Upper lobe of right lung (tissue), 1 donor: ENCODE data around the gene DGKK. TPM values are rescaled to one million over a fixed set of nuclear protein-coding genes. Genes with fewer than 3 reads are reported as not detected.

Experiments used
- ATAC-seq: fragments of 200-7000 bp; cut with Tn5 transposase; one replicate; pipeline ENCODE4 v1.9.1; 2020; ENCODE audit warnings: mild to moderate bottlenecking, moderate library complexity
- DNase-seq: peaks from one replicate; pipeline ENCODE4 v3.0.0-alpha.2; 2020
- H3K27ac ChIP-seq: fragments of 200-600 bp; one replicate; pipeline ENCODE4 v1.8.0; 2022
- H3K27me3 ChIP-seq: fragments of 200-600 bp; one replicate; pipeline ENCODE4 v1.8.0; 2022; ENCODE audit warnings: mild to moderate bottlenecking
- H3K36me3 ChIP-seq: fragments of 200-600 bp; one replicate; pipeline ENCODE4 v1.8.0; 2022
- H3K4me1 ChIP-seq: fragments of 200-600 bp; one replicate; pipeline ENCODE4 v1.8.0; 2022
- H3K4me3 ChIP-seq: fragments of 200-600 bp; one replicate; pipeline ENCODE4 v1.8.0; 2022; ENCODE audit warnings: mild to moderate bottlenecking
- H3K9me3 ChIP-seq: fragments of 200-600 bp; one replicate; pipeline ENCODE4 v1.8.0; 2022
- intact Hi-C: fragments of 100-400 bp; cut with DNase I; formaldehyde crosslinking; loops from one replicate; pipeline ENCODE4 v1.11.0; 2022
- total RNA-seq: library from RNA; stranded (reverse); fragmentation: NEBNext Ultra II Directional; extraction: Animal tissue kit (Norgen Biotek cat#: 25700); gene quantifications from one replicate; pipeline ENCODE4 v1.2.1, GENCODE V29; 2021
- TF ChIP-seq, protein P1 (sequence below): fragments of 200-600 bp; IDR thresholded peaks from one replicate; pipeline ENCODE4 v1.8.0; 2022; ENCODE audit warnings: antibody characterized with exemption
- donor health status: DM: no; HTN: yes; CAD: no; lungs with severe emphysema.

DGKK gene
- total RNA-seq, 1 donor from 2014 or later: 0.09 TPM

DNA sequence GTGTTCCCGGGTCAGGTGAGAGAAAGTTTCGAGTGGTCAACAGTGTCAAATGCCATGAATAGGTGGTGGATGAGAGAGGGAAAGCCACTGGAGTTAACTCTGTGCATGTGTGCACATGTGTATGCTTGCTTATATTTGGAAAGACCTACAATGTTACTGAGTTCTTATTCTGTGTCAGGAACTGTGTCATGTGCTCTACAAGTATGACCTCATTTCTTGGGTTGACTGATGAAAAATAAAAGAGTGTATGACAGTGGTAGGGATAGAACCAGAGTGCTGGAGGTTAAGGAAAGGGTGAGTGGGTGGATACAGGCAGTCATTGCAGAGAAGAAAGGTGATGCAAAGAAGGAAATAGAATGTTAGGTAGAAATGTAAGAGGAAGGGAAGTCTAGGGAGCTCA, 22.1 kb upstream of the DGKK start:
- TF ChIP-seq, protein P1, sequence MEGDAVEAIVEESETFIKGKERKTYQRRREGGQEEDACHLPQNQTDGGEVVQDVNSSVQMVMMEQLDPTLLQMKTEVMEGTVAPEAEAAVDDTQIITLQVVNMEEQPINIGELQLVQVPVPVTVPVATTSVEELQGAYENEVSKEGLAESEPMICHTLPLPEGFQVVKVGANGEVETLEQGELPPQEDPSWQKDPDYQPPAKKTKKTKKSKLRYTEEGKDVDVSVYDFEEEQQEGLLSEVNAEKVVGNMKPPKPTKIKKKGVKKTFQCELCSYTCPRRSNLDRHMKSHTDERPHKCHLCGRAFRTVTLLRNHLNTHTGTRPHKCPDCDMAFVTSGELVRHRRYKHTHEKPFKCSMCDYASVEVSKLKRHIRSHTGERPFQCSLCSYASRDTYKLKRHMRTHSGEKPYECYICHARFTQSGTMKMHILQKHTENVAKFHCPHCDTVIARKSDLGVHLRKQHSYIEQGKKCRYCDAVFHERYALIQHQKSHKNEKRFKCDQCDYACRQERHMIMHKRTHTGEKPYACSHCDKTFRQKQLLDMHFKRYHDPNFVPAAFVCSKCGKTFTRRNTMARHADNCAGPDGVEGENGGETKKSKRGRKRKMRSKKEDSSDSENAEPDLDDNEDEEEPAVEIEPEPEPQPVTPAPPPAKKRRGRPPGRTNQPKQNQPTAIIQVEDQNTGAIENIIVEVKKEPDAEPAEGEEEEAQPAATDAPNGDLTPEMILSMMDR: no peak

DNA sequence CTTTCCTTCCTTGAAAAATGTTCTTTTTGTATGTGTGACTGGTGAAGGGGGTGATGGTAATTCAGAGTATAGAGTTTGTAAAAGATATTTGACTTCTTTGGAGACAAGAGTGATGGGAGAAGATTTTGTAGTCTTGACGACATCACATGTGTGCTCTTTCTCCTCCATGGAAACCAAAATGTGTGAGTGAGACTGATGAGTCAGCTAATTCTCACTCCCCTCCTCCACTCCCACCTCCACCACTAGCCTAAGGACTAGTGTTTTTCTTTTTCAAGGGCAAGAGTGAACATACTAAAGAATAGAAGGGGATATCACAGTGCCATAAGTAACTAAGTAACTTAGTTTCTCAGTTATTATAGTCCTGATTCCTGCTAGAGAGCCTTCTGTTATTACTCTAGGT, 14.0 kb upstream of the DGKK start:
- no peak overlapping the region for H3K4me3 ChIP-seq
- no peaks in the 10 kb centered on the region for H3K36me3 ChIP-seq
- DNase-seq (no peak), ATAC-seq (no peak)
- H3K27me3 ChIP-seq: no peaks in the 10 kb centered on the region
- TF ChIP-seq, protein P1: no peak
- H3K9me3 ChIP-seq: no peaks in the 10 kb centered on the region
- H3K4me1 ChIP-seq: no peaks in the 10 kb centered on the region
- no peak overlapping the region for H3K27ac ChIP-seq
- intact Hi-C loops: no loop called here

More for the DNA sequence above, 22.1 kb upstream of the DGKK start:
- intact Hi-C loops: no loop called here
- Histone ChIP-seq H3K27ac (no peak overlapping the region), H3K4me3 (no peak overlapping the region), H3K27me3 (no peaks in the 10 kb centered on the region), H3K9me3 (no peaks in the 10 kb centered on the region), H3K36me3 (no peaks in the 10 kb centered on the region), H3K4me1 (no peaks in the 10 kb centered on the region)
- ATAC-seq: no peak
- no peak for DNase-seq

DNA sequence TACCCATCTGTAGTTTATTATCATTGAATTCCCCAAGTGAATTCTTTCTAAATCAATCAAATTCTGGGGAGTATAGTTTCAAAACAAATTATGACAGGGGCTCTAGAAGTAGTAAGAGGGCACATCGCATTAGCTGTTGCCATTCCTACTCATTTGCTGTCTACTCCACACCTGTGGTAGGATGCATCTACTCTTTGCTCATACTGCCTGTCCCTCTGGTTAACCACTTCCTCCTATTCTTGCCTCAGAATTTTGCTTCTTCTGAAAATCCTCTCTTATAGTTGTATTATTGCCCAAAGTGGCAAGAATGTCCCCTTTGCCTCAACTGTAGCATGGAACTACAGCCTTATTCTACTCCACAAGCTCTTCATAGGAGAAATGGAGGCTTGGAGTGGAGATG, 12.7 kb upstream of the DGKK start:
- Histone ChIP-seq H3K4me3 (no peak overlapping the region), H3K9me3 (no peaks in the 10 kb centered on the region), H3K27me3 (no peaks in the 10 kb centered on the region), H3K36me3 (no peaks in the 10 kb centered on the region), H3K4me1 (no peaks in the 10 kb centered on the region), H3K27ac (no peak overlapping the region)
- DNase-seq: no peak
- intact Hi-C loops: no loop called here
- ATAC-seq: no peak
- TF ChIP-seq, protein P1: no peak

DNA sequence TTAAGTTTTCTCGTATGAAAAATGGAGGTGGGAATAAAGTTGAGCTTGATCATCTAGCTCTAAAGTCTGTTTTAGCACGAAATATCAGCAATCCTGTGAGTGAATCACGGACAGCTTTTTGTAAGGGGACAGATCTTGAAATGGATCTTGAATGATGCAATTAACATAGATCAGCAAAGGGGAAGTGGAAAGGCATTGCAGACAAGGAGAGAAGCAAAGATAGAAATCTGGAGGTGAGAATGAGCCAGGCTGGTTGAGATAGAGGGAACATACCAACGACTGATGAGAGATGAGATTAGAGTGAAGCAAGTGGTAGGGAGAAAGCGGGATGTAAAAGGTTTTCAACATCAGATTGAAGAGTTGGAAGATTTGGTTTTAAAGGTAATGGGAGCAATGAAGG, 4.6 kb upstream of the DGKK start:
- Histone ChIP-seq H3K9me3 (no peaks in the 10 kb centered on the region), H3K4me1 (no peaks in the 10 kb centered on the region), H3K36me3 (no peaks in the 10 kb centered on the region), H3K27me3 (peaks cover 13% of the 10 kb centered on the region), H3K4me3 (no peak overlapping the region), H3K27ac (no peak overlapping the region)
- ATAC-seq: no peak
- intact Hi-C loops: no loop called here
- no peak for DNase-seq
- TF ChIP-seq, protein P1: no peak

DNA sequence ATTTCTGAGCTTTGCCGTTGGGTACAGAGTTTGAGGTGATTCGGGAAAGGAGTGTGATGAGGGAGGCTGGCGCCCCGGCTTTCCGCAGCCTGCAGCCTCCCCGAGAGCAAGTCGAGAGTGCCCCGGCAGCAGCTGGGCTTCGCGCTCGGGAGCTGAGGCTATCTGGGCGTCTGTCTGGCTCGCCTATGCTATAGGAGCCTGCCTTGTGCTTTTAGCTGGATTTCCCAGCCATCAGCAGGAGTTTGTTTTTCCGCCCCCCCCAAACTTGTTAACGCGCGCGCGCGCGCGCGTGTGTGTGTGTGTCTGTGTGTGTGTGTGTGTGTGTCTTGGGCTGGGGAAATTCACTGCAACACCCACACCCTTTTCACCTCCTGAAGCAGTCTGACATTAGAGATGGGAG, 765 bp upstream of the DGKK start:
- DNase-seq: no peak
- no peaks in the 10 kb centered on the region for H3K4me1 ChIP-seq
- intact Hi-C loops: no loop called here
- H3K4me3 ChIP-seq: no peak overlapping the region
- peaks cover 25% of the 10 kb centered on the region for H3K27me3 ChIP-seq
- H3K9me3 ChIP-seq: no peaks in the 10 kb centered on the region
- H3K36me3 ChIP-seq: no peaks in the 10 kb centered on the region
- ATAC-seq: no peak
- H3K27ac ChIP-seq: no peak overlapping the region
- TF ChIP-seq, protein P1: no peak

DNA sequence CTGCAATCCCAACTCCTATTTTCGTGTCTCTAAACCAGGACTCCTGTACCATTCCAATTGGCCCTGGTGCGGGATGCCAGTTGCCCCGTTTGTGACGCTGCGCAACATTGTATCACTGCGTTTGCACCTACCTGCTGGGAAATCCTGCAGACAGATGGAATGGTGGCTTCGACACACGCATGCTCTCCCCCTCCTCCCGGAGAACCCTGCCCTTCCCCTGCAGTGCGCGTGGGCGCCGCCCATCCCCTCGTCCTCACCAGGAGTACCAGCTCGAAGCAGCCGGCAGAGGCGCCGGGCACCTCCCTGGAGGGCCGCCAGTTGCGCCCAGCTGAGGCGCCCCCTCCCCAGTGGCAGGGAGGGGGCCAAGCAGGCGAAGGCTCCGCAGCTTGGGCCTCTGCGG, 1.4 kb downstream of the DGKK start:
- no peaks in the 10 kb centered on the region for H3K9me3 ChIP-seq
- DNase-seq: no peak
- ATAC-seq: no peak
- no peaks in the 10 kb centered on the region for H3K4me1 ChIP-seq
- H3K36me3 ChIP-seq: no peaks in the 10 kb centered on the region
- TF ChIP-seq, protein P1: no peak
- H3K4me3 ChIP-seq: no peak overlapping the region
- peaks cover 32% of the 10 kb centered on the region for H3K27me3 ChIP-seq
- intact Hi-C loops: no loop called here
- H3K27ac ChIP-seq: no peak overlapping the region
